ENCODE data around the gene LRRC8C.
"Not testable (repeated sequence)": the region's sequence is repeated elsewhere in the genome, so short reads cannot be mapped to it uniquely, and the experiment has no call there.

The LRRC8C gene

DNA sequence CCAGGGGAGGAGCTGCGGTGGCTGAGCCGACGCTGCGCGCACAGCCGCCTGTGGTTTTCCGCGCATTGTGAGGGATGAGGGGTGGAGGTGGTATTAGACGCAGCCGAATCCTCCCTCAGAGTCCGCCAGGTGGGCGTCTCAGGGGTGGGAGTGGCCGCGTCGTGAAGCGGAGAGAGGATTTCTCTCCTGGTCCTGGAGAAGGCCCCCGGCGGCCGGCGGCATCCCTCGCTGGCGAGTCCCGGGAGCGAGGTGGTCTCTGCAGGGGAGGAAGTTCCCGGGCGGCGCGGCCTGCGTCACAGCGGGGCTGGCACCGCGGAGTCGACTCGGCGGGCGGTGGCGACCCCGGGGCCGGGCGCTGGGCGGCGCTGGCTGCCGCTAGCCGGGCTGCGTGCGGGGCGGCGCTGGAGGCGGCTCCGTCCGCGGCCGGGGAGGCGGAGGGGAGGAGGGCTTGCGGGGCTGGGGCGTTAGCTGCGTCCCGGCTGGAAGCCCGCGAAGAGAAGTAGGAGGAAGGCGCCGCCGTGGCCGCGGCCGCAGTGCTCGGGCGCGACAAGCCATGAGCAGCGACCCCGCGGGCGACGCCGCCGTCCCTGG is at the start of gene LRRC8C:
Gene LRRC8C (plus strand): TSS at position 464 of the 591 bp plus-strand sequence. CDS start 53,354 bp downstream, outside the sequence.
- TF ChIP-seq ZNF274 (IDR thresholded peaks at IDR 0.05; ENCODE audit: low read depth, low read length), result no peak
- H3K4me3 ChIP-seq (ENCODE audit: low read length), result peak within 1 kb of the TSS; percentile 78

- H3K4me3 ChIP-seq (ENCODE audit: low read length), result no peak overlapping the region
- no peak for TF ChIP-seq ZNF274 (IDR thresholded peaks at IDR 0.05; ENCODE audit: low read depth, low read length)
Measured at GRCh38 chr1:89584211-89584610, 48.7 kb upstream of the LRRC8C start.

DNA sequence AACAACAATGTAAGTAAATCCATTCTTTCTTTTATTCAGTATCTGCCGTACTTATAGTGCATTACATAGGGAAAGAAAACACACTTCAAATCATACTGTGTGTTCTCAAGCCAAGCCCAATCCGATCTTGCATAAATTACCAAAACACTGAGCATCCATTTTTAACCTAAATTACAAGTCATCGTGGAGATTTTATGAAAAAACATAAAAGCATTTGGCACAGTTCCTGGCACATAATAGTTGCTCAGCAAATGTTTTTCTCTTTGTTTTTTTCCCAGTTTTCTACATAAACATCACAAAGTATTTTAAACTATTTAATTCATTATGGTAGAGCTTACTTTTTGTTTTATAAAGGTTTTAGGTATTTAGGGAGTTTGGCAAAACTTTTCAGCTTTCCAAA is 48.1 kb upstream of the LRRC8C start:
- TF ChIP-seq ZNF274 (IDR thresholded peaks at IDR 0.05; ENCODE audit: low read depth, low read length), result no peak
- no peak overlapping the region for H3K4me3 ChIP-seq (ENCODE audit: low read length)

- no peak overlapping the region for H3K4me3 ChIP-seq (ENCODE audit: low read length)
- TF ChIP-seq ZNF274 (IDR thresholded peaks at IDR 0.05; ENCODE audit: low read depth, low read length), result no peak
Measured at GRCh38 chr1:89587729-89588161, 45.2 kb upstream of the LRRC8C start.

- no peak for TF ChIP-seq ZNF274 (IDR thresholded peaks at IDR 0.05; ENCODE audit: low read depth, low read length)
- H3K4me3 ChIP-seq (ENCODE audit: low read length), result no peak overlapping the region
Measured at GRCh38 chr1:89588480-89588879, 44.4 kb upstream of the LRRC8C start.

- H3K4me3 ChIP-seq (ENCODE audit: low read length), result no peak overlapping the region
- TF ChIP-seq ZNF274 (IDR thresholded peaks at IDR 0.05; ENCODE audit: low read depth, low read length), result no peak
Measured at GRCh38 chr1:89589515-89589914, 43.4 kb upstream of the LRRC8C start.

DNA sequence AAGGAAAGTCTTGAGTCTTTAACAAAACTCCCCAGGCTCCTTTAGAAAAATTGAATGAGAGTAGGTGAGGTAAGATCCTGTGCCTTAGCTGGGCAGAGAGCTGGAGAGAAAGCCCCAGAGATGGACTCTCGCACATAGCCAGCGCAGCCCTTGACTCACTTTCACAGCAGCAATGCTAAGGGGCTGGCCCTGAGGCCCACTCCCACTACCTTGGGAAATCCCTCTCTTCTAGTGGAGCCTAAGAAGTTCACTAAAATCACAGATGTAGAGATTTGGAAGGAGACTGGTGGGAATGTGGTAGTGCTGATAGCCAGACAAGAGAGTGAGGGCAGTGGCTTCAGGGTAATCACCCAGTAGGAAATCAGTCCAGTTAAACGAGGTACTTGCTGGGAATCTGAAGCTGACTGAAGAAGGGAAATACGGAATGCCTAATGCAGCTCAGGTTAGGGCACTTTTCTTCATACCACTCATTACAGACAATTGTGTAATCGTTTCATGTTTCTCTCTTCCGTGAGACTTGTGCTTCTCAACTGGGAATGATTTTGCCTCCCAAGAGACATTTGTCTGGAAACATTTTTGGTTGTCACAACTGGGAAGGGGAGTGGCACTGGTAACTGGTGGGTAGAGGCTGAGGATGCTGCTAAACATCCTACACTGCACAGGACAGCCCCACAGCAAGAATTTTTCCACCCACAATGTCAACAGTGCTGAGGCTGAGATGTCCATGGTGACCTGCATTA is 42.4 kb upstream of the LRRC8C start:
- no peak for TF ChIP-seq ZNF274 (IDR thresholded peaks at IDR 0.05; ENCODE audit: low read depth, low read length)
- H3K4me3 ChIP-seq (ENCODE audit: low read length), result no peak overlapping the region

- not testable (repeated sequence) for H3K4me3 ChIP-seq (ENCODE audit: low read length)
Measured at GRCh38 chr1:89592861-89593302, 40.0 kb upstream of the LRRC8C start.

- H3K4me3 ChIP-seq (ENCODE audit: low read length), result no peak overlapping the region
- TF ChIP-seq ZNF274 (IDR thresholded peaks at IDR 0.05; ENCODE audit: low read depth, low read length), result no peak
Measured at GRCh38 chr1:89594096-89594740, 38.7 kb upstream of the LRRC8C start.

DNA sequence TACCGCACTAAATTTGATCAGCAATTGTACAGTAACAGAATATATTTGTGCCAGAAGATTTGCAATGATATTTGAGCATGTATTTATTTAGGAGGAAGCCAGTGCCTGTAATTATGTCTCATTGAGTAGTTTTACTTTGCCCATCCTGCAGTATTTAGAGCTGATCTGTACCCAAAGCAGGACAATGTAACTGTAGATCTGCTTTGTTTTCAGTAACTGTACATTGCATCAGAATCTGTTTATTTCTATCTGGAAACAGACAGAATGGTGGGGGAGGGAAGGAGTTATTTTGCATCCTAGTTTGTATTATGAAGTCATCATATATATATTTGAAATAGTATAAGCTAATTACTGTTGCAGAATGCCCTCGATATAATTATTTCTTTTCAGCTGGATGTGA is 36.2 kb upstream of the LRRC8C start:
- TF ChIP-seq ZNF274 (IDR thresholded peaks at IDR 0.05; ENCODE audit: low read depth, low read length), result no peak
- H3K4me3 ChIP-seq (ENCODE audit: low read length), result no peak overlapping the region

DNA sequence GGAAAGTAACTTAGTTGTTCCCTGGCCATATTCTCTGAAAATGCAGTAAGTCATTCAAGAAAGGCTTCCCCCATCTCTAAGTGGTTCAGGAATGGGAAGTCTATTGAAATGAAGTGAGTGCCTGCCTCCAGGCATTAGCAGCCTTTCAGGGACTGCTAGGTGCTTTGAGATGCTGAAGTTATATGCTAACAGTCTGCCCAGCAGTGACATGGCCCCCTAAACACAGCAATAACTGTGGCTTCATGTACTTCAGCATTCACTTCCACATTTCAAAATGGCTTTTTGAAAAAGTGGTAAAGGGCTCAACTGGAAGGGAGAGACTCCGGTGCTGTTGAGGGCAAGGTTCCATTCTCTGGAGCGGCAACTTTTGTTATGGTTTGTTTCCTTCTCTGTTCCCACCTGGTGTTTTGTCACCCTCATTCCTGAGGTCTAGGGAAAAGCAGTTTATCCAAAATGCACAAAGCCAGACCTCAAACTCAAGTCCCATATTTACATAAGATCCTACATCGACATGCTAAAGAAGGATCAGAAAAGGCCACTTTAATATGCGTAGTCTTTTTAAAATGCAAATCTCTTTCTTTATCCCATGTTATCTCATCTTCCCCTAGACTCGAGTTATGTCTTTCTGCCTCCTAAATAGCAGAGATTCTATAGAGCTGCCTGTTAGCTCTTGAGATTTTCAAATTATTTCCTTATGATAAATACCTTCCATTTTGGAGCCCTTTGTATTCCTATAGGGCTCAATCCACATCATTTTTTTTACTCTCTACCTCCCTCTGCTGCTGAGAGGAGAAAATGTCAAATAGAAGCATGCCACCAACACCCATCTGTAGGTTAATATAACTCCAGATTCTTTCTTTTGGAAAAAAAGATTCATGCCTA is 34.2 kb upstream of the LRRC8C start:
- H3K4me3 ChIP-seq (ENCODE audit: low read length), result no peak overlapping the region
- no peak for TF ChIP-seq ZNF274 (IDR thresholded peaks at IDR 0.05; ENCODE audit: low read depth, low read length)

- no peak overlapping the region for H3K4me3 ChIP-seq (ENCODE audit: low read length)
- no peak for TF ChIP-seq ZNF274 (IDR thresholded peaks at IDR 0.05; ENCODE audit: low read depth, low read length)
Measured at GRCh38 chr1:89599332-89599630, 33.6 kb upstream of the LRRC8C start.

GRCh38 chr1:89600451-89601224 is 32.3 kb upstream of the LRRC8C start:
- no peak overlapping the region for H3K4me3 ChIP-seq (ENCODE audit: low read length)
- no peak for TF ChIP-seq ZNF274 (IDR thresholded peaks at IDR 0.05; ENCODE audit: low read depth, low read length)
